ENCODE data around the gene ISYNA1. TPM values are rescaled to one million over a fixed set of nuclear protein-coding genes. Genes with fewer than 3 reads are reported as not detected.

The ISYNA1 gene
- total and polyA plus RNA-seq, 2 of the 4 experiments (the other 2 are of a cell fraction): 3.4 to 24.7 TPM

DNA sequence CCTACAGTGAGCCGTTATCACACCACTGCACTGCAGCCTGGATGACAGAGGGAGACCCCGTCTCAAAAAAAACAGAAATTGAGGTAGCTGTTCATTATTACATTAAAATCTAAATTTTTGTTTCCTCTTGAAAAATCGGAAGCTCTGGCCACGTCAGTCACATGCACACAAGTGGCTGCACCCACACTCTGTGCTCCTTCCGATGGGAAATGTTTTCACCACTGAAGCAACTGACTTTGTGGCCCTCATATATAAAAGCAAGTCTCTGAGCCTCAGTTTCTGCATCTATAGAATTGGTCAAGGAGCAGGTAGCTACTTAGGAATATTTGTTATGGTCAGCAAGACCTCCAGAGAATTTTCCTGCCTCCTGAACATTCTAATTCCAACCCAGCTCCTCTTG lies 45.0 kb downstream of the ISYNA1 start:
- Histone ChIP-seq H2BK15ac (ENCODE audit: low read depth, low read length) (no peak overlapping the region; the same call in 2 of the 3 replicates), H3K56ac (ENCODE audit: extremely low read depth, insufficient read depth, low read length) (no peak overlapping the region), H4K8ac (ENCODE audit: low read depth in 2 of 2, low read length in 2 of 2) (no peak overlapping the region; a peak in 1 of 4 replicates), H4K20me1 (ENCODE audit: insufficient read depth, low read length) (peaks cover 15% of the 10 kb centered on the region), H3K4me2 (ENCODE audit: low read depth, low read length) (no peak overlapping the region), H4K5ac (ENCODE audit: low read depth, low read length) (no peak overlapping the region), H3K9ac (ENCODE audit: low read depth, low read length) (no peak overlapping the region), H3K4me1 (ENCODE audit: control insufficient read depth, insufficient read depth, low read length) (peaks cover 17% of the 10 kb centered on the region), H3K4ac (ENCODE audit: low read depth, low read length) (no peak overlapping the region), H2AK5ac (ENCODE audit: low read depth, low read length) (no peak overlapping the region), H2BK5ac (ENCODE audit: low read depth, low read length, poor library complexity, severe bottlenecking) (no peak overlapping the region), H3K4me3 (ENCODE audit: insufficient read depth, low read depth, low read length) (no peak overlapping the region), H3K79me1 (ENCODE audit: low read depth in 1 of 2, low read length in 2 of 2) (peaks cover 0 to 17% of the 10 kb centered on the region in 2 experiments; a peak in 1 of 4 replicates), H3K23ac (ENCODE audit: low read depth, low read length) (no peak overlapping the region), H4K91ac (ENCODE audit: insufficient read depth, low read depth, low read length) (no peak overlapping the region), H3K36me3 (ENCODE audit: control insufficient read depth, insufficient read depth, low read length) (peaks cover 9% of the 10 kb centered on the region; the same call in 1 of the 2 replicates), H3K18ac (ENCODE audit: low read depth, low read length) (no peak overlapping the region), H3K9me1 (ENCODE audit: insufficient read depth, low read length) (peaks cover 2% of the 10 kb centered on the region; the same call in 1 of the 2 replicates), H2AFZ (replicated peaks; ENCODE audit: low read length, poor library complexity) (no peak overlapping the region), H3K27ac (ENCODE audit: insufficient read depth, low read length) (no peak overlapping the region), H3K14ac (replicated peaks; ENCODE audit: low read depth, low read length) (no peak overlapping the region), H2BK120ac (ENCODE audit: low read depth, low read length) (no peak overlapping the region), H2BK20ac (ENCODE audit: low read depth, low read length) (no peak overlapping the region), H2AK9ac (replicated peaks; ENCODE audit: low read depth, low read length, poor library complexity) (no peak overlapping the region), H3K9me3 (ENCODE audit: control insufficient read depth, insufficient read depth, low read length) (no peaks in the 10 kb centered on the region), H3K27me3 (ENCODE audit: control insufficient read depth, insufficient read depth, low read length) (no peaks in the 10 kb centered on the region)
- 100% methylated on average over 1 of the region's 5 CpGs; no CpG with 5 or more reads in 1 of the 2 experiments for WGBS, 2 experiments (ENCODE audit: extremely low coverage in 2 of 2, insufficient read length in 1 of 2)
- no peak for ATAC-seq (ENCODE audit: low read depth)
- dilution Hi-C loops (cut with HindIII; ENCODE audit: low sequenced_read_pairs, unreplicated experiment) (no loop called here), intact Hi-C loops (cut with micrococcal nuclease) (no loop called here), in situ Hi-C loops (cut with MboI; ENCODE audit: low sequenced_read_pairs) (no loop called here)
- TF ChIP-seq FOS (IDR thresholded peaks at IDR 0.05; ENCODE audit: low read depth, low read length): no peak
- TF ChIP-seq MAFK (IDR thresholded peaks at IDR 0.05; ENCODE audit: low read depth, low read length): no peak
- no peak for TF ChIP-seq CEBPB (IDR thresholded peaks at IDR 0.05; ENCODE audit: low read depth, low read length)
- TF ChIP-seq SMC3 (IDR thresholded peaks at IDR 0.05; ENCODE audit: low read depth, low read length): no peak
- TF ChIP-seq, protein P1, sequence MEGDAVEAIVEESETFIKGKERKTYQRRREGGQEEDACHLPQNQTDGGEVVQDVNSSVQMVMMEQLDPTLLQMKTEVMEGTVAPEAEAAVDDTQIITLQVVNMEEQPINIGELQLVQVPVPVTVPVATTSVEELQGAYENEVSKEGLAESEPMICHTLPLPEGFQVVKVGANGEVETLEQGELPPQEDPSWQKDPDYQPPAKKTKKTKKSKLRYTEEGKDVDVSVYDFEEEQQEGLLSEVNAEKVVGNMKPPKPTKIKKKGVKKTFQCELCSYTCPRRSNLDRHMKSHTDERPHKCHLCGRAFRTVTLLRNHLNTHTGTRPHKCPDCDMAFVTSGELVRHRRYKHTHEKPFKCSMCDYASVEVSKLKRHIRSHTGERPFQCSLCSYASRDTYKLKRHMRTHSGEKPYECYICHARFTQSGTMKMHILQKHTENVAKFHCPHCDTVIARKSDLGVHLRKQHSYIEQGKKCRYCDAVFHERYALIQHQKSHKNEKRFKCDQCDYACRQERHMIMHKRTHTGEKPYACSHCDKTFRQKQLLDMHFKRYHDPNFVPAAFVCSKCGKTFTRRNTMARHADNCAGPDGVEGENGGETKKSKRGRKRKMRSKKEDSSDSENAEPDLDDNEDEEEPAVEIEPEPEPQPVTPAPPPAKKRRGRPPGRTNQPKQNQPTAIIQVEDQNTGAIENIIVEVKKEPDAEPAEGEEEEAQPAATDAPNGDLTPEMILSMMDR (conservative IDR thresholded peaks at IDR 0.05; ENCODE audit: low read depth, low read length): no peak
- TF ChIP-seq RAD21 (IDR thresholded peaks at IDR 0.05; ENCODE audit: low read length): no peak
- no peak for TF ChIP-seq MAZ (IDR thresholded peaks at IDR 0.05; ENCODE audit: borderline replicate concordance, low read depth, low read length)
- no peak for TF ChIP-seq NFE2L2 (IDR thresholded peaks at IDR 0.05; ENCODE audit: low read depth, low read length)
- TF ChIP-seq, protein P2, sequence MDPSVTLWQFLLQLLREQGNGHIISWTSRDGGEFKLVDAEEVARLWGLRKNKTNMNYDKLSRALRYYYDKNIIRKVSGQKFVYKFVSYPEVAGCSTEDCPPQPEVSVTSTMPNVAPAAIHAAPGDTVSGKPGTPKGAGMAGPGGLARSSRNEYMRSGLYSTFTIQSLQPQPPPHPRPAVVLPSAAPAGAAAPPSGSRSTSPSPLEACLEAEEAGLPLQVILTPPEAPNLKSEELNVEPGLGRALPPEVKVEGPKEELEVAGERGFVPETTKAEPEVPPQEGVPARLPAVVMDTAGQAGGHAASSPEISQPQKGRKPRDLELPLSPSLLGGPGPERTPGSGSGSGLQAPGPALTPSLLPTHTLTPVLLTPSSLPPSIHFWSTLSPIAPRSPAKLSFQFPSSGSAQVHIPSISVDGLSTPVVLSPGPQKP (IDR thresholded peaks at IDR 0.05; ENCODE audit: borderline replicate concordance, low read depth, low read length): no peak
- no peak for TF ChIP-seq BHLHE40 (IDR thresholded peaks at IDR 0.05; ENCODE audit: low read depth, low read length)
- TF ChIP-seq RFX5 (IDR thresholded peaks at IDR 0.05; ENCODE audit: low read depth, low read length): no peak
- TF ChIP-seq MXI1 (IDR thresholded peaks at IDR 0.05; ENCODE audit: borderline replicate concordance, low read depth, low read length): no peak
- TF ChIP-seq POLR2A (IDR thresholded peaks at IDR 0.05; ENCODE audit: low read depth, low read length): no peak
- TF ChIP-seq RCOR1 (IDR thresholded peaks at IDR 0.05; ENCODE audit: insufficient replicate concordance, low read length): no peak
- no peak for DNase-seq
- BruUV-seq (replicated peaks): no TSS peak
- CTCF ChIA-PET: interaction anchor here (1.3 kb wide), 1 partner anchor 9 kb away, joined by 3 read pairs; no protein-coding TSS in a partner anchor
- POLR2A ChIA-PET (ENCODE audit: unreplicated experiment): no interaction called here
